Measurements from ENCODE around the gene ABI3BP.

DNA sequence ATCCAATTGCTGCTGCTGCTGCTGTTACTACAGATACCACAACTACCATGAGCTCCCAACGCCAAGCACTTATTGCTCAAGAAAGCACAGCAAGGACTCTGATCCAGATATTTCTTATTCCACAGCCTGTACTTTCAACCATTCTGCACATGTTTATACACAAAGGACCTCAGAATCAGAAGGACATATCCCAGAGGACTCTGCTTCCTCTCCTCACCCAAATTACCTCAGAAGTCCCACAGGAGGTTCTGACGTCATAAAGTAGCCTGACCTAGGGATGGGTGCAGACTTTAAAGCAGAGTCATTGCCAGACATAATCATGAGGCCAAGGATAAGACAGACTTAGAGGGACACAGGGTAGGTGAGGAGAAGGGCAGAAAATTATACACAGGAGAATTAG is 115.9 kb downstream of the ABI3BP start:
- TF ChIP-seq JUND (IDR thresholded peaks at IDR 0.05; ENCODE audit: low read depth, low read length) (no peak), BRCA1 (IDR thresholded peaks at IDR 0.05; ENCODE audit: low read depth, low read length) (no peak), TAF1 (IDR thresholded peaks at IDR 0.05; ENCODE audit: borderline replicate concordance, low read depth, low read length) (no peak), GABPA (IDR thresholded peaks at IDR 0.05; ENCODE audit: low read depth) (no peak), POLR2A (IDR thresholded peaks at IDR 0.05; ENCODE audit: low read depth, low read length) (no peak), CREM (IDR thresholded peaks at IDR 0.05; ENCODE audit: low read depth) (no peak)
- TF ChIP-seq, protein P1, sequence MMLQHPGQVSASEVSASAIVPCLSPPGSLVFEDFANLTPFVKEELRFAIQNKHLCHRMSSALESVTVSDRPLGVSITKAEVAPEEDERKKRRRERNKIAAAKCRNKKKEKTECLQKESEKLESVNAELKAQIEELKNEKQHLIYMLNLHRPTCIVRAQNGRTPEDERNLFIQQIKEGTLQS (IDR thresholded peaks at IDR 0.05; ENCODE audit: borderline replicate concordance, extremely low read depth, low read depth, low read length): no peak
- TF ChIP-seq, protein P2, sequence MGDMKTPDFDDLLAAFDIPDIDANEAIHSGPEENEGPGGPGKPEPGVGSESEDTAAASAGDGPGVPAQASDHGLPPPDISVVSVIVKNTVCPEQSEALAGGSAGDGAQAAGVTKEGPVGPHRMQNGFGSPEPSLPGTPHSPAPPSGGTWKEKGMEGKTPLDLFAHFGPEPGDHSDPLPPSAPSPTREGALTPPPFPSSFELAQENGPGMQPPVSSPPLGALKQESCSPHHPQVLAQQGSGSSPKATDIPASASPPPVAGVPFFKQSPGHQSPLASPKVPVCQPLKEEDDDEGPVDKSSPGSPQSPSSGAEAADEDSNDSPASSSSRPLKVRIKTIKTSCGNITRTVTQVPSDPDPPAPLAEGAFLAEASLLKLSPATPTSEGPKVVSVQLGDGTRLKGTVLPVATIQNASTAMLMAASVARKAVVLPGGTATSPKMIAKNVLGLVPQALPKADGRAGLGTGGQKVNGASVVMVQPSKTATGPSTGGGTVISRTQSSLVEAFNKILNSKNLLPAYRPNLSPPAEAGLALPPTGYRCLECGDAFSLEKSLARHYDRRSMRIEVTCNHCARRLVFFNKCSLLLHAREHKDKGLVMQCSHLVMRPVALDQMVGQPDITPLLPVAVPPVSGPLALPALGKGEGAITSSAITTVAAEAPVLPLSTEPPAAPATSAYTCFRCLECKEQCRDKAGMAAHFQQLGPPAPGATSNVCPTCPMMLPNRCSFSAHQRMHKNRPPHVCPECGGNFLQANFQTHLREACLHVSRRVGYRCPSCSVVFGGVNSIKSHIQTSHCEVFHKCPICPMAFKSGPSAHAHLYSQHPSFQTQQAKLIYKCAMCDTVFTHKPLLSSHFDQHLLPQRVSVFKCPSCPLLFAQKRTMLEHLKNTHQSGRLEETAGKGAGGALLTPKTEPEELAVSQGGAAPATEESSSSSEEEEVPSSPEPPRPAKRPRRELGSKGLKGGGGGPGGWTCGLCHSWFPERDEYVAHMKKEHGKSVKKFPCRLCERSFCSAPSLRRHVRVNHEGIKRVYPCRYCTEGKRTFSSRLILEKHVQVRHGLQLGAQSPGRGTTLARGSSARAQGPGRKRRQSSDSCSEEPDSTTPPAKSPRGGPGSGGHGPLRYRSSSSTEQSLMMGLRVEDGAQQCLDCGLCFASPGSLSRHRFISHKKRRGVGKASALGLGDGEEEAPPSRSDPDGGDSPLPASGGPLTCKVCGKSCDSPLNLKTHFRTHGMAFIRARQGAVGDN (IDR thresholded peaks at IDR 0.05): no peak
- TF ChIP-seq, protein P3, sequence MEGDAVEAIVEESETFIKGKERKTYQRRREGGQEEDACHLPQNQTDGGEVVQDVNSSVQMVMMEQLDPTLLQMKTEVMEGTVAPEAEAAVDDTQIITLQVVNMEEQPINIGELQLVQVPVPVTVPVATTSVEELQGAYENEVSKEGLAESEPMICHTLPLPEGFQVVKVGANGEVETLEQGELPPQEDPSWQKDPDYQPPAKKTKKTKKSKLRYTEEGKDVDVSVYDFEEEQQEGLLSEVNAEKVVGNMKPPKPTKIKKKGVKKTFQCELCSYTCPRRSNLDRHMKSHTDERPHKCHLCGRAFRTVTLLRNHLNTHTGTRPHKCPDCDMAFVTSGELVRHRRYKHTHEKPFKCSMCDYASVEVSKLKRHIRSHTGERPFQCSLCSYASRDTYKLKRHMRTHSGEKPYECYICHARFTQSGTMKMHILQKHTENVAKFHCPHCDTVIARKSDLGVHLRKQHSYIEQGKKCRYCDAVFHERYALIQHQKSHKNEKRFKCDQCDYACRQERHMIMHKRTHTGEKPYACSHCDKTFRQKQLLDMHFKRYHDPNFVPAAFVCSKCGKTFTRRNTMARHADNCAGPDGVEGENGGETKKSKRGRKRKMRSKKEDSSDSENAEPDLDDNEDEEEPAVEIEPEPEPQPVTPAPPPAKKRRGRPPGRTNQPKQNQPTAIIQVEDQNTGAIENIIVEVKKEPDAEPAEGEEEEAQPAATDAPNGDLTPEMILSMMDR (IDR thresholded peaks at IDR 0.05 in 2 of 3, conservative IDR thresholded peaks at IDR 0.05 in 1 of 3; ENCODE audit: control insufficient read depth in 2 of 3, extremely low read depth in 1 of 3, insufficient read depth in 1 of 3, low read depth in 3 of 3, low read length in 3 of 3): no peak
